GM18868 (cell line): ENCODE results near the gene SLC34A3.
"Not testable (repeated sequence)": the region's sequence is repeated elsewhere in the genome, so short reads cannot be mapped to it uniquely, and the experiment has no call there.

Experiments
- ATAC-seq: cut with Tn5 transposase; IDR thresholded peaks from one replicate; pipeline ENCODE4 v1.9.1; 2021; ENCODE audit warnings: mild to moderate bottlenecking, moderate library complexity; ENCODE audit not compliant: unreplicated experiment

Gene SLC34A3

GRCh38 chr9:137241490-137242268 is 11.0 kb downstream of the SLC34A3 start:
- ATAC-seq: peak; percentile 2

GRCh38 chr9:137242269-137243203 is 11.8 kb downstream of the SLC34A3 start:
- no peak for ATAC-seq

- ATAC-seq: not testable (repeated sequence)
Measured at GRCh38 chr9:137243266-137243625, 12.5 kb downstream of the SLC34A3 start.

- ATAC-seq: no peak
Measured at GRCh38 chr9:137243626-137244485, 13.2 kb downstream of the SLC34A3 start.

DNA sequence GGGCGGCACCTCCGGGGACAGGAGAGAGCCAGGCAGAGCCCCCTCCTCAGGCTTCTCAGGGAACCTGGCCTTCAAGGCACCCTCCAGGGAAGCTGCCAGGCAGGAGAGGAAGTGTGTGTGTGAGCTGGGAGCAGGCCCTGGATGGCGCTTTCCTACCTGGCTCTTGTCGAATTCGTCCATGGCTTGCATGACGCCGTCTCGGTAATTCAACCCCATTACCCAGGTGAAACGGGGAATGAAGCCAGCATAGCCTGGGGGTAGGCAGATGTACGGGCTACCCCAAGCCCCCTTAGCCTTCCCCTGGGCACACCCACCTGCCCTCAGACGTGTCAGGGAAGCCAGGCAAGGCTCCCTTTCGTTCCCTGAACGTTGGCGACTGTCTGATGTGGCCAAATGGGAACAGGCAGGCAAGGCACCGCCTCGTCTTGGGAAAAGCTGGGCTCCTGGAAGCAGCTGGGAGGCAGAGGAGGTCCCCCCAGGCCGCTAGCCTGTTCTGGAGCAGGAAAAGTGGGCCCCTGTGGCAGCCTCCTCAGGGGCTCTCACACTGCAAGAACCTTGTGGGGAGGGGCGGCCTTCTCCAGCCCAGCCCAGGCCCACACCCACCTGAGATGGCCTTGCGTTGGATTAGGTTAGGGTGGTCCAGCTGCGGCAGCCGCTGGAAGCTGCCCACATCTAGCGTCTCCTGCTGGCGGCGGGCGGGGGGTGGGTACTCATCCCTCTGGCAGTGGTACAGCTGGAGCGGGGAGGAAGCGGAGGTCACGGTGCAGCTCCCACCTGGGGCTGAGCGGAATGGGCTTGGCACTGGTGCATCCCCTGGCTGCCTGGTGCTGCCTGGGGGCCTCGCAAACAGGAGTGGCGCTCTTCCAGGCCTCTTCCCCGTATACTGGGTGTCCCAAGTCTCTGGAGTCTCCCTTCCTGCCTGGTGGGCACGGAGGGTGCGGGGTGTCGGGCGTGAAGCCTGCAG is 14.1 kb downstream of the SLC34A3 start:
- no peak for ATAC-seq

DNA sequence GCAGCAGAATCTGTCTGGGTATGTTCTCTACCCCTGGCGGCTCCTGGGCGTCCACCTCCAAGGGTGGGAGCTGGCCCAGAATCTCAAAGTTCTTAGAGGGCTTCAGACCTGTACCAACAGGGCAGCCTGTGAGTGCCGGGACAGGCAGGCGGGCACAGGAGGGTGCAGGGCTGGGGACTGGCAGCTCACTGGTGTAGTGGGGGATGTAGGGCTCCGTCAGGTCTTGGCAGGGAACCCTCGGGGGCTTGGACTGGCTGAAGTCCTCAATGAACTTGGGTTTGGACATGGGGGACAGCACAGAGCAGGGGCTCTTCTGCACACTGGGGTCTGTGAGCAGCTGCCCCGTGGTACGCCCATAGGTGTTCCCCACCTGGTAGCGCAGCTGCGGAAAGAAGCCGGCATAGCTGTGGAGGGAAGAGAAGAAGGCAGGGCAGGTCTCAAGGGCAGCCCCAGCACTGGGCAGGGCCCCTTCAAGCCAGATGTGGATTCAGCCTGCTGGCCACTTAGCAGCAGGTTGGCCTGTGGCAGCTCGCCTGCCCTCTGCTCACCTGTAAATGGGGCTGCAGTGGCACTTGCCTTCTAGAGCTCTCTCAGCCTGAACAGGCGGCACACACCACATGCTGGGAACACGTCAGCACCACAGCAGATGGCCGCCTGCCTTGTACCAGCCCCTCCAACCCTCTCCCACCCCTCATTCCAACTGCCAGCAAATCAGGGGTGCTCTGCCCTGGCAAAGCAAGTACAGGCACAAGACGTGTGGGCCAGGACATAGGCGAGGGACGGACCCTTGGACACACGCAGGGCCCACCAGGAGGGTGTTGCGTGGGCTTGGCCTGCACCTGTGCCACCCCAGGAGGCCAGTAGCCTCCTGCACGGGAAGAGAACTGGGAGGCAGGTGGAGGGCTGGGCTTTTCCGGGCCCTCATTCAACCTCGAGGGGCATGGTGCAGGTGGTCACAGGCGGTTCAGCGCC is 15.0 kb downstream of the SLC34A3 start:
- ATAC-seq: no peak

- no peak for ATAC-seq
Measured at GRCh38 chr9:137247135-137247915, 16.6 kb downstream of the SLC34A3 start.

DNA sequence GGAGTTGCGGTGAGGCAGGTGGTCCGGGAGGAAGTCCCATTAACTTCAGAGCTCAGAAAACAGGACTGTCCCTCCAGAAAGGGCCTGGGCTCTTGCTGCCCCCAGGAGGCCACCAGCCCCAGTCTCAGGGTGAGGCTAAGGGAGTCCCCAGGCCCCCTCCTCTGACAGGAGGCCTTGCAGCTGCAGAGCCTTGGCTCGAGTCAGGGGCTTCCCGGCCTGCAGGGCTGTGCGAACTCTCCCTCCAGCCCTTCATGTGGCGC is 17.1 kb downstream of the SLC34A3 start:
- ATAC-seq: no peak

DNA sequence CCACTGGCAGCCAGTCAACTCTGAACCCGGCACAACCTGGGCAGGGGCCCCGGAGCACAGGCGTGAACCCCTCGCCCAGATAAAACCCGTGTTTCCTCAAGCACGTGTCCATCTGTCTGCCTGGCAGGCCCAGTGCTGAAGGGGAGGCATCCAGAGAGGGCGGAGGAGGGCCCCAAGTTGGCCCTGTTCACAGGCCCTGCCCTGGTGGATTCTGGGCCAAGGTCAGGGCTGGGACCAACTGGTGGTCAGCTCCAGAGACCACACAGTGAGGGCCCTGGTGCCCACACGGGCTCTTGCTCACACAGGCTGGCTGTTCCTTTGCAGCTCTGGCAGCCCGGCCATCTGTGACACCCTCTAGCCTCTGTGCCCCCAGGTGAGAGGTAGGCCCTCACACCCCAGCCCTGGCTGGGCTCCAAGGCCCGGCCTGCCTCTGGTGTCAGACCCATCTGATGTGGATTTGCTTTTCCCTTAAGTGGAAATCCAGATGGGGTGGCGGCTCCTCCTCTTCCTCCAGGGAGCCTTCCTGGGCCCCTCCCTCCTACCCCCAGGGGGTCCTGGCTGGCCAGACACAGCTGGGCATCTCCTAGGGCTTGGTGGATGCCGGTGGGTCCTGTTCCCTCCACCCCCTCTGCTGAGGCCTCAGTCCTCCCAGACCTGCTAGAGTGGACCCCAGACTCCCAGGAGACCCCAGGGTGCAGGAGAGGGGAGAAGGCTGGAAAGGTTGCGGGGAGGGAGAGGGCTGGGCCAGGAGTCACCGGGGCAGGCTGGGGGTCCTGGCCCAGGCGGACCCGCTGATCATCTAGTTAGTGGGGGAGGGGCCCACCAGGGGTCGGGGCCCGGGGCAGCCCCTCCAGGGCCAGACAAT is 19.9 kb downstream of the SLC34A3 start:
- ATAC-seq: no peak

DNA sequence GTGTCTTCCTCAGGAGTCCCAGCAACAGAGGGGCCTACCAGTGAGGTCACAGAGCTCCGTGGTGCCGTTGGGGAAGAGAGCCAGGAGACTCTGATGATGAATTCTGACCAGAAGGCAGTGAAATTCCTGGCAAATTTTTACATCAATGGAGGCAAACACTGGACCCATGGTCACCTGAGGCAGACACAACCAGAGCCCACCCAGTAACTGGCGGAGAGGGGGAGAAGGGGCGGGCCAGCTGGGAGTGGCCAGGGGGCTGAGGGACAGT is 20.4 kb downstream of the SLC34A3 start, which contains the start of gene STPG3:
Gene STPG3, plus strand, starts transcription at position 93 of the 268 bp plus-strand sequence. Its CDS starts 1 bp downstream, at position 94.
- no peak for ATAC-seq

GRCh38 chr9:137251490-137252268 is 21.0 kb downstream of the SLC34A3 start:
- no peak for ATAC-seq

DNA sequence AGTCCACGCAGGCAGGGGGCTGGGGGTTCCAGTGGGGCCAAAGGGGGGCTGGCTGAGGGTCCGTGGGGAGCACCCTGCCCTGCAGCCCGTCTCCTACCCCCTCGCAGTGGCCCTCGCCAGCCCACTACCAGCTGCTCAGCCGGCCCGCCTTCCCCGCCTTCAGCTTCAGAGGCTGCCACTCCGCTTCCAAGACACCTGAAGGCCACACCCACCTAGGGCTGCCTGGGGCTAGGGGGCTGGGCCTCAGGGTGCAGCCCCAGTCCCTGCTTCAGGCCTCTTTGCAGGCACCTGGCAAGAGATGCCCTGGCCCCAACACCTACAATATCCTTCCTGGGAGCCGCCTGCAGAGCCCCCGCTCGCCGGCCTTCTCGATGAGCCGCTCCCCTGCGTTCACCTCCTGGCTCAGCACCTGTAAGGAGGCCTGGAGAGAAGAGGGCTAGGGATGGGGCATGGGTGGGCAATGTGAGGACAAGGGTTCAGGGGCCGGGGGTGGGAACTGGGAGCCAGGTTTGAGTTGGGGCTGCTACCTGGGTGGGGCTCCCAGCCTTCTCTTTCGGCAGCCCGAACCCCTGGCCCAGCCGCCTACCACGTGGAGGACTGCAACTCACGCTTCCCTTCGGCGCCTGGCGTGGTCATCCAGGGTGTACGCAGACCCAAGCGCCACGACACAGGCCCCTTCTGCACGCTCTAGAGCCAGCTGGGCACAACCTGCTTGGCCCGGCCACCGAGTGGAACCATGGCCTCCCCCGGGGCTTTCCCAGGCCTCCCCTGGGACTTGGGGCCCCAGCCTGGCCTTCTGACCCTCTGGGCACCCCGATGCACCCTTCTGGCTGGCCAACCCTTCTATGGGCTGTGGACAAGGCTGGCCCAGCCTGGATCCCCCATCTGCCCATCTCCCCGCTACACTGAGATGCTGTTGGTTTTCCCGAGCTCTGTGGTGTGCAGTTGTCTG is 22.1 kb downstream of the SLC34A3 start:
- no peak for ATAC-seq

DNA sequence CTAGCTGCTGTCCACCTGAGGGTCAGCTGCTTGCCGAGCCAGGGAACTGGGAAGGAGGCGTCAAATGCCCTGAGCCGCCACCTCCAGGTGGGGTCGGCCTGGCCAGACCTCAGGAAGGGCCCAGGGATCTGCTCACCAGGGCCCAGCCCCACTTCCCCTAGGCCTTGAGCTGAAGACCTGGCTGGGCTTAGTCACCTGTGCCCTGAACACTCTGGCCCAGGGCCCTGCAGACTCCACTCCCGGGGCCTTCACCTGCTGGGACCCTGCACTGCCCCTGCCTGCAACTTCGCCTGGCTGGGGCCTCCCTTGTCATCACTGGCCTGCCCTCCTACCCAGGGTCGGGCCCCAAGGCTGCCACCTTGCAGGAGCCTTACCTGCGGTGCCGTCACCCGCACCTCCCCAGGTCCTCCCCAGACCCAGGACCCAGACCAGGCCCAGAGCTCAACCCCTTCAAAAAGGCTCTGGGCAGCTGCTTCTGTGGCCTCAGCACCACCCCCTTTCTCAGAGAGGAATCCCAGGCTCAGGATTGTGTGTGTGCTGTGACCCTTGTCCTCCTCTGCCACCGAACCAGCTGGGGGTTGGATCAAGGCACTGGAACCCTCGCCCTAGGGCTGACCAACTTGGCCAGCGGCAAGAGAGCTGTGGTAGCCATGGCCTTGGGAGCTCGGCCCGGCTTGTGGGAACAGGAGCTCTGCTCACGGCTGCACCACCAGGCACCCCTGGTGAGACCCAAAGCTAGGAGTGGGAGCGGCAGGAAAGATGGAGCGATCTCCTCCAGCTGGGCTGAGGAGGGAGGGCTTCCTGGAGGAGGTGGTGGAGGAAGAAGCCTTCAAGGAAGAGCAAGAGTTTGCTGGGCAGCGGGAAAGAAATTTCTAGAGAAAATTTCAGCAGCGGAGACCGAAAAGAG is 23.3 kb downstream of the SLC34A3 start:
- ATAC-seq: no peak

DNA sequence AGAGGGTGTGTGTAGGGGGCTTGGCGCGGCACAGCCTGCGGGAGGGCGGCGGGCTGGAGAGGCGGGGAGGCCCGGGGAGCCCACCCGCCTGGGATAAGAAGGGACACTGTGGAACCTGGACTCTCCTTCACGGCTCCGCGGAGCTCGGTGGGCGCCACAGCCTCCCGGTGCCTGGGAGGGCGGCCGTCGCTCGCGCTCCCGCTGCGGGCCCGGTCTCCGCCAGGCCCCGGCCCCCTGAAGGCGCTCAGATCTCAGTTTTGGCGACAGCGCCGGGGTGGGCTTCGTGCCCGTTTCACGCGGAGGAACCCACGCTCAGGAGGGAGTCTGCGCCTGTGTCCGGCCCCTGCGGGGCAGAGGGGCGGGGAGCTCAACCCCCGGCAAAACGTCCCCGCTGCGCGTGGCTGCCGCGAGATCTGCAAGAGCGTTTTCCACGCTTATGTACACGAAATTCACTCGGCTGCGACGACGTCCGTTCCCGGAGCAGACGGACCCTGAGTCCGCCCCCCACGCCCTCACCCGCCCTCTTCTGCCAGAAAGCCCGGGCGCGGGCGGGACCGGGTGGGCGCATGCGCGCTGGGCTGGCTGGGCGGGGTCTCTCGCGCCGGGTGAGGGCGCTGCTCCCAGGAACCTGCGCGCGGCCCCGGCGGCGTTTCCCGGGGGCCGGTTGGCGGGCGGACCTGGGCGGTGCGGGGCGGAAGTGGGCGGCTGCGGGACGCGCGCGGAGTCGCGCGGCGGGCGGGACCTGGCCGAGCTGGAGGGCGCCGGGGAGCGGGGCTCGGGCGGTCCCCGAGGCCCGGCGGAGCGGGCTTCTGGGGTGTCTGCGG is 24.1 kb downstream of the SLC34A3 start, which contains the start of gene NELFB:
Gene NELFB, plus strand, starts transcription at position 704 of the 824 bp plus-strand sequence.
- peak; percentile 75 for ATAC-seq
